ENCODE data around the gene FGD4.

GRCh38 chr12:32423559-32423958 lies 24.2 kb downstream of the FGD4 start:
- TF ChIP-seq RAD21 (IDR thresholded peaks at IDR 0.05; ENCODE audit: low read depth) = no peak
- TF ChIP-seq MAX (IDR thresholded peaks at IDR 0.05) = no peak
- TF ChIP-seq NFIC (IDR thresholded peaks at IDR 0.05) = no peak
- TF ChIP-seq CREB1 (IDR thresholded peaks at IDR 0.05; ENCODE audit: low read depth) = no peak
